Measurements from ENCODE around the gene WIZ. TPM values are rescaled to one million over a fixed set of nuclear protein-coding genes. Genes with fewer than 3 reads are reported as not detected.
"Not testable (repeated sequence)": the region's sequence is repeated elsewhere in the genome, so short reads cannot be mapped to it uniquely, and the experiment has no call there.

WIZ gene
- total RNA-seq, 1 donor from 2014 or later, result 36.5 TPM

- H3K9me3 Mint-ChIP-seq, result no peaks in the 10 kb centered on the region
- intact Hi-C loops (cut with micrococcal nuclease), result no loop called here
- no peaks in the 10 kb centered on the region for H3K27me3 Mint-ChIP-seq
- H3K27ac Mint-ChIP-seq, result peak overlapping the region; percentile 64
- H3K4me3 Mint-ChIP-seq, result no peak overlapping the region
- H3K4me1 Mint-ChIP-seq, result peaks cover 10% of the 10 kb centered on the region
- H3K36me3 Mint-ChIP-seq (ENCODE audit: low read depth), result peaks cover 28% of the 10 kb centered on the region
- no peak for DNase-seq
Observed at GRCh38 chr19:15404097-15404779, 45.5 kb downstream of the WIZ start.

DNA sequence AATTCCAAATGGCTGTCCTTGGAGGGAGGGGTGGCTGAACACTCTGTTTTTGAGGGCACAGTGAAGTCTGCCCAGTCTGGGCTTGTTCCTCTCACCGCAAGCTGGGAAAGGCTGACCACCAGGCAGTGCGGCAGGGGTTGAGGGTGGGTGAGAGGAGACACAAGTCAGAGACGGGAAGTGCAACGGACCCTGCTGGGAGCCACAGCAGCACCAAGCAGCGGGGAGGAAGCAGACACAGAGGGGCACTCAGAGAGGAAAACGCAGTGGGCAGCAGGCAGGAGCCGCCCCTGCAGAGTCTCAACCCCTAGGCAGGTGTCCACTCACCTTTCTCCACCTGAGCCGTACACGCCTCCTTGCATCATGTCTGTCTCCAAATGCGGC is 46.6 kb downstream of the WIZ start:
- Mint-ChIP-seq H3K4me1 (peaks cover 8% of the 10 kb centered on the region), H3K36me3 (ENCODE audit: low read depth) (peaks cover 29% of the 10 kb centered on the region), H3K27ac (no peak overlapping the region), H3K4me3 (no peak overlapping the region), H3K27me3 (no peaks in the 10 kb centered on the region), H3K9me3 (no peaks in the 10 kb centered on the region)
- intact Hi-C loops (cut with micrococcal nuclease), result no loop called here
- no peak for DNase-seq

GRCh38 chr19:15402411-15403150 is 47.2 kb downstream of the WIZ start:
- no peak for DNase-seq
- Mint-ChIP-seq H3K27me3 (no peaks in the 10 kb centered on the region), H3K9me3 (no peaks in the 10 kb centered on the region), H3K36me3 (ENCODE audit: low read depth) (peaks cover 34% of the 10 kb centered on the region), H3K4me3 (no peak overlapping the region), H3K27ac (no peak overlapping the region), H3K4me1 (peaks cover 8% of the 10 kb centered on the region)
- intact Hi-C loops (cut with micrococcal nuclease), result no loop called here

DNA sequence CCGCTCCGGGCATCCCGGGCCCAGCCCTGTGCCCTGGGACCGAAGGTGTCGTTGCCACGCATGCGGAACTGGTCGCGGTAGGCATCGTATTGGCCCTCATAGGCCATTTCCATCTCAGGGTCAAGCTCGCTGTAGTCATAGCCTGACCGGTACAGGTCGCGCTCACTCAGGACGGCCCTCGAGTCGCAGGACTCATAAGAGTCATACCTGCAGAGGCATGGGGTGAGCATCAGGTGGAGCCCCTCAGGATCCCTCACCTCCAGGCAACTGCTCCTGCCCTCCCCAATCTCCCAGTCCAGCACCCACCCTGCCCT is 48.4 kb downstream of the WIZ start:
- Mint-ChIP-seq H3K9me3 (no peaks in the 10 kb centered on the region), H3K4me1 (peaks cover 8% of the 10 kb centered on the region), H3K27me3 (no peaks in the 10 kb centered on the region), H3K36me3 (ENCODE audit: low read depth) (peaks cover 46% of the 10 kb centered on the region), H3K4me3 (no peak overlapping the region), H3K27ac (no peak overlapping the region)
- intact Hi-C loops (cut with micrococcal nuclease), result no loop called here
- DNase-seq, result no peak

DNA sequence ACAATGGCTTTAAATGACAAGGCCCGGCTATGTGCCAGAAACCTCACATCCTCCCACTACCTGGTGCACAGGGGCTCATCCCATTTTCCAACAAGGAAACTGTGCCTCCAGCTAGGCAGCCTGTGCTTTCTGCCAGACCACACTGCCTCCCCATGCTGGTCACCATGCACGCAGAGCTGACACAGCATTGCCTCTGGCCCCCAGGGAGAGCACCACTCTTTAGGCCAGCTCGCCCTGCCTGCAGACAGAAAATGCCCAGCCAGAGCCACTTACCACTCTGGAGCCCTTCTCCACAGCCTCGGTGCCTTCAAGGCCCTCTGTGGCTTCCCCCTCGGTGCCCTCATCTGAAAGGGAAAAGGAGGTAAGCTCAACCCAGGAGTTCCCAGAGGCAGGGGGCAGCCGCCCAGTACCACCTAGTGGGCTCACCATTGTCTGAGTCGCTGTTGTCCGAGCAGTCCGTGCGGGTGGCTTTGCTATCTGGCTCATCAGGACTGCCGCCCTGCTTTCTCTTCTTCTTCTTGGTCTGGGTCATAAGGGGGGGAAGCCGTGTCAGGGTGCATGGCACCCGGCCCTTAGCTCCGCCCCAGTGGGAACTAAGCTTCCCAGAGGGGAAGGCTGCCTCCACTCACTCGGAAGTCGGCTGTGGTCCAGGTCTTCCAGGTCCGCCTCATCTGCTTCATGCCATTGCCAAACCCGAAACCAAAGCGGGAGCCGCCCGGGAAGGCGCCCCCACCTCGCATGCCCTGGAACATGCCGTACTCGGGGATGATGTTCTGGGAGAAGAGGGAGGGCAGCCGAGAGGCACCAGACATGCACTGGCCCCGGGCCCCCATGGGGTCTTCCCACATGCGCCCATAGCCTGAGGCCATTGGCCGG is 49.0 kb downstream of the WIZ start:
- H3K27me3 Mint-ChIP-seq, result no peaks in the 10 kb centered on the region
- peaks cover 6% of the 10 kb centered on the region for H3K4me1 Mint-ChIP-seq
- peaks cover 47% of the 10 kb centered on the region for H3K36me3 Mint-ChIP-seq (ENCODE audit: low read depth)
- no peaks in the 10 kb centered on the region for H3K9me3 Mint-ChIP-seq
- DNase-seq, result no peak
- H3K27ac Mint-ChIP-seq, result no peak overlapping the region
- intact Hi-C loops (cut with micrococcal nuclease), result no loop called here
- no peak overlapping the region for H3K4me3 Mint-ChIP-seq

- H3K9me3 Mint-ChIP-seq, result no peaks in the 10 kb centered on the region
- peaks cover 2% of the 10 kb centered on the region for H3K4me1 Mint-ChIP-seq
- H3K27ac Mint-ChIP-seq, result no peak overlapping the region
- no peak overlapping the region for H3K4me3 Mint-ChIP-seq
- DNase-seq, result no peak
- H3K36me3 Mint-ChIP-seq (ENCODE audit: low read depth), result peaks cover 49% of the 10 kb centered on the region
- intact Hi-C loops (cut with micrococcal nuclease), result no loop called here
- H3K27me3 Mint-ChIP-seq, result no peaks in the 10 kb centered on the region
Observed at GRCh38 chr19:15399635-15400034, 50.1 kb downstream of the WIZ start.

GRCh38 chr19:15399234-15399515 is 50.6 kb downstream of the WIZ start:
- Mint-ChIP-seq H3K9me3 (no peaks in the 10 kb centered on the region), H3K4me1 (no peaks in the 10 kb centered on the region), H3K27me3 (no peaks in the 10 kb centered on the region), H3K27ac (no peak overlapping the region), H3K4me3 (no peak overlapping the region), H3K36me3 (ENCODE audit: low read depth) (peaks cover 48% of the 10 kb centered on the region)
- DNase-seq, result no peak
- intact Hi-C loops (cut with micrococcal nuclease), result no loop called here

DNA sequence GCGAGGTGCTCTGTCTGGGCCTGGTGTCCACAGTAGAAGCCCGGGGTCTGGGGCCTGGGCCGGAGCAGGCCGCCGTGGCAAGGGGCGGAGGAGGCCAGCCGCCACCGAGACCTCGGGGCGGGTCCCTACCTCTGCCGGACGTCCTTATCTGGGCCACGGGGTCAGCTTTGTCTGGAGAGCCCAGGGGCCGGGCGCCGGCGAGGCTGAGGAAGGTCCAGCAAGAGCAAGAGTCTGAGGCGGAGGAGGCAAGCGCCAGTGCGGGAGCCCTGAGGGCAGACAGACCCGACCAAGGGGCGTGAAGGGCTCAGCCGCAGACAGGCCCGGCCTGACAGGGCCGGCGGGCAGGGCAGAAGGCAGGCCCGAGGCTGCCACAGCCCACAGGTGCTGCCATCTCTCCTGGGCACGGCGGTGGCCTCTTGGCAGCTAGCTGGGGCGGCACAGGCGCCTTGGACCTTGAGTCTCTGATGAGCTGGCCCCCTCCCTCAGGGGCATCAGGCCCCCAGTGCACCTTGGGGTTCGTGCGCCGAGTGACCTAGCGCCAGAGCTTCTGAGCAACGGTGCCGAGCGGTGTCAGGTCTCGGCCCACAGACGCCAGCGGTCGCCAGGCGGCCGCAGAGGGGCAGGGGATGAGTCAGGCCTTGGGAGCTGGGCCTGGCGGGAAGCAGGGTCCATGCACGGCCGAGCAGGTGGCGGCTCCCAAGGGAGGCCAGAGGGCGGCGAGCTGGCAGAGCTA is 51.1 kb downstream of the WIZ start:
- H3K4me3 Mint-ChIP-seq, result no peak overlapping the region
- no peaks in the 10 kb centered on the region for H3K9me3 Mint-ChIP-seq
- no peak for DNase-seq
- H3K4me1 Mint-ChIP-seq, result no peaks in the 10 kb centered on the region
- peaks cover 53% of the 10 kb centered on the region for H3K36me3 Mint-ChIP-seq (ENCODE audit: low read depth)
- intact Hi-C loops (cut with micrococcal nuclease), result no loop called here
- no peaks in the 10 kb centered on the region for H3K27me3 Mint-ChIP-seq
- H3K27ac Mint-ChIP-seq, result no peak overlapping the region

GRCh38 chr19:15397782-15398181 is 52.0 kb downstream of the WIZ start:
- Mint-ChIP-seq H3K4me1 (no peaks in the 10 kb centered on the region), H3K27ac (no peak overlapping the region), H3K9me3 (no peaks in the 10 kb centered on the region), H3K4me3 (no peak overlapping the region), H3K27me3 (no peaks in the 10 kb centered on the region), H3K36me3 (ENCODE audit: low read depth) (peaks cover 54% of the 10 kb centered on the region)
- DNase-seq, result no peak
- intact Hi-C loops (cut with micrococcal nuclease), result no loop called here

- intact Hi-C loops (cut with micrococcal nuclease), result no loop called here
- Mint-ChIP-seq H3K9me3 (no peaks in the 10 kb centered on the region), H3K27me3 (no peaks in the 10 kb centered on the region), H3K4me3 (no peak overlapping the region), H3K4me1 (no peaks in the 10 kb centered on the region), H3K27ac (no peak overlapping the region), H3K36me3 (ENCODE audit: low read depth) (peaks cover 55% of the 10 kb centered on the region)
- DNase-seq, result no peak
Observed at GRCh38 chr19:15397236-15397635, 52.5 kb downstream of the WIZ start.

DNA sequence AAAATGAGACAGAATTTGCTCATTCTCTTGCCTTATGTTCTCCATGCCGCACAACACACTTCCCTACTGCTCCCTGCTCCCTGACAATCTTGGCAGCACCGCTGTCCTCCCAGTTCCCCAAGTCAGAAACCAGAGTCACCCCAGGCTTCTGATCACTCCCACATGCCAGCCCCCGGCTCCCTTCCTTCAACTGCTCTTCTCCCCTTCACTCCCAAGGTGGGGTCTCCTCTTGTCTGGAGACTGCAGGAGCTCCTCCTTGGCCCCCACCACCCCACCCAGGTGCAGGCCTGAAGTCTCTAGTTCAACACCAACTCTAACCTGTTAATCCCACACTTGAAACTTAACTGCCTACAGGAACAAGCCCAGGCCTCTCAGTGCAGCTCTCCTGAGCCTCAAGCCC is 53.3 kb downstream of the WIZ start:
- H3K36me3 Mint-ChIP-seq (ENCODE audit: low read depth), result peaks cover 55% of the 10 kb centered on the region

GRCh38 chr19:15395251-15395650 is 54.5 kb downstream of the WIZ start:
- H3K4me1 Mint-ChIP-seq; H3K4me3 Mint-ChIP-seq; intact Hi-C loops (cut with micrococcal nuclease); DNase-seq; H3K9me3 Mint-ChIP-seq; H3K27me3 Mint-ChIP-seq: not testable (repeated sequence)
- peak overlapping the region; percentile 70 for H3K27ac Mint-ChIP-seq
- H3K36me3 Mint-ChIP-seq (ENCODE audit: low read depth), result peaks cover 59% of the 10 kb centered on the region

More for the DNA sequence above, 53.3 kb downstream of the WIZ start:
- Mint-ChIP-seq H3K4me1 (no peaks in the 10 kb centered on the region), H3K9me3 (no peaks in the 10 kb centered on the region), H3K4me3 (no peak overlapping the region), H3K27ac (peak overlapping the region; percentile 2), H3K27me3 (no peaks in the 10 kb centered on the region)
- intact Hi-C loops (cut with micrococcal nuclease), result no loop called here
- DNase-seq, result no peak

GRCh38 chr19:15394426-15394825 is 55.3 kb downstream of the WIZ start:
- Mint-ChIP-seq H3K27ac (no peak overlapping the region), H3K4me1 (no peaks in the 10 kb centered on the region), H3K4me3 (no peak overlapping the region), H3K9me3 (no peaks in the 10 kb centered on the region), H3K27me3 (no peaks in the 10 kb centered on the region), H3K36me3 (ENCODE audit: low read depth) (peaks cover 59% of the 10 kb centered on the region)
- intact Hi-C loops (cut with micrococcal nuclease), result no loop called here
- no peak for DNase-seq

GRCh38 chr19:15393963-15394362 is 55.8 kb downstream of the WIZ start:
- H3K4me1 Mint-ChIP-seq, result no peaks in the 10 kb centered on the region
- H3K27ac Mint-ChIP-seq, result no peak overlapping the region
- DNase-seq, result no peak
- intact Hi-C loops (cut with micrococcal nuclease), result no loop called here
- H3K27me3 Mint-ChIP-seq, result no peaks in the 10 kb centered on the region
- peaks cover 61% of the 10 kb centered on the region for H3K36me3 Mint-ChIP-seq (ENCODE audit: low read depth)
- H3K9me3 Mint-ChIP-seq, result no peaks in the 10 kb centered on the region
- H3K4me3 Mint-ChIP-seq, result no peak overlapping the region

Measured in activated CD4-positive, alpha-beta T cell treated with anti-CD3 and anti-CD28 coated beads, Interleukin-2, amount 10 ng/mL, durations not matched to agents 24 days and 14 days (primary cell).